SU-DHL-6 (cell line): ENCODE results near the gene SAP25.

Source experiments
- H2AFZ ChIP-seq: fragments of 200-600 bp; sonication (generic); 2 replicates; pipeline ENCODE4 v1.6.1; 2014; ENCODE audit warnings: low read depth, mild to moderate bottlenecking, moderate library complexity, mixed read lengths, antibody characterized with exemption, low read length; ENCODE audit not compliant: severe bottlenecking
- H3F3A ChIP-seq: fragments of 200-600 bp; shearing (Covaris generic); 2 replicates; pipeline ENCODE4 v1.6.0; 2016; ENCODE audit warnings: antibody characterized with exemption, mild to moderate bottlenecking; ENCODE audit not compliant: insufficient read depth
- H3K27ac ChIP-seq: fragments of 200-600 bp; sonication (generic); 2 replicates; pipeline ENCODE4 v1.5.1; 2016; ENCODE audit warnings: low read depth, mild to moderate bottlenecking, low read length, moderate library complexity, mixed read lengths
- H3K27me3 ChIP-seq: fragments of 200-600 bp; sonication (generic), shearing (Covaris generic); 2 replicates; pipeline ENCODE4 v1.6.0; 2014; ENCODE audit warnings: mild to moderate bottlenecking, low read length
- H3K36me3 ChIP-seq: fragments of 200-600 bp; sonication (generic); 2 replicates; pipeline ENCODE4 v1.6.1; 2014; ENCODE audit warnings: mild to moderate bottlenecking, low read length, mixed read lengths
- H3K4me2 ChIP-seq: fragments of 300-600, 200-600 bp; shearing (Covaris generic), sonication (generic); 2 replicates; pipeline ENCODE4 v1.6.0; 2014; ENCODE audit warnings: low read length, low read depth, mild to moderate bottlenecking; ENCODE audit not compliant: poor library complexity, severe bottlenecking
- H3K4me3 ChIP-seq: fragments of 200-600 bp; sonication (generic); 2 replicates; pipeline ENCODE4 v1.5.1; 2014; ENCODE audit warnings: antibody characterized with exemption, low read length, mild to moderate bottlenecking, mixed read lengths; ENCODE audit not compliant: insufficient read depth, poor library complexity, severe bottlenecking
- H3K79me2 ChIP-seq: fragments of 200-600 bp; sonication (generic); 2 replicates; pipeline ENCODE4 v1.6.1; 2014; ENCODE audit warnings: mild to moderate bottlenecking, low read length, moderate library complexity; ENCODE audit not compliant: insufficient read depth
- H3K9ac ChIP-seq: fragments of 200-600 bp; sonication (generic); 2 replicates; pipeline ENCODE4 v1.7.0; 2014; ENCODE audit warnings: mild to moderate bottlenecking, low read length
- H3K9me2 ChIP-seq: fragments of 200-600 bp; sonication (generic); replicated peaks from 2 replicates; pipeline ENCODE4 v1.6.1; 2014; ENCODE audit warnings: low read length; ENCODE audit not compliant: insufficient read depth
- H3K9me3 ChIP-seq: fragments of 200-600 bp; sonication (generic); 2 replicates; pipeline ENCODE4 v1.6.1; 2014; ENCODE audit warnings: low read length, mixed read lengths; ENCODE audit not compliant: insufficient read depth
- H4K20me1 ChIP-seq: fragments of 200-600 bp; sonication (generic); 2 replicates; pipeline ENCODE4 v1.6.1; 2014; ENCODE audit warnings: low read depth, mild to moderate bottlenecking, antibody characterized with exemption, low read length, moderate library complexity, mixed read lengths
- EZH2phosphoT487 ChIP-seq: fragments of 200-600 bp; sonication (generic), shearing (Covaris generic); conservative IDR thresholded peaks from 2 replicates; pipeline ENCODE4 v1.6.1; 2018; ENCODE audit warnings: mild to moderate bottlenecking, antibody characterized with exemption, low read length, moderate library complexity, mixed read lengths
- TF ChIP-seq, protein P1 (sequence below): fragments of 200-600 bp; sonication (generic); IDR thresholded peaks from one replicate; pipeline ENCODE4 v1.5.1; 2017; ENCODE audit warnings: antibody characterized with exemption, mild to moderate bottlenecking, low read length, moderate library complexity; ENCODE audit not compliant: insufficient read depth, poor library complexity, severe bottlenecking

SAP25 gene

DNA sequence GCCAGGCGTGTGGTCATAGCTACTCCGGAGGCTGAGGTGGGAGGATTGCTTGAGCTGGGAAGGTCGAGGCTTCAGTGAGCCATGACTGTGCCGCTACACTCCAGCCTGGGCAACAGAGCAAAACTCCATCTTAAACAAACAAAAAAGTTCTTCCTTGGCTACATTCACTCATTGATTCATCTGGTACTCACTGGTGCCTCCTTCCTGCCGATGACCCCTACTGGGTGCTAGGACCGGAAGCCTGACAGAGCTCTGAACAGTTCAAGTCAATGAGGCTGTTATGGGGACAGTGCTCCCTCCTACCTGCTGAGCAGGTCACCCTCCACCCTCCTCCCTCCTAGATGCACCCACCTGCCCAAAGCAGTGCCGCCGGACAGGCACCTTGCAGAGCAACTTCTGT is 33.4 kb upstream of the SAP25 start:
- H3K79me2 ChIP-seq, result no peaks in the 10 kb centered on the region
- H3K27me3 ChIP-seq, result no peaks in the 10 kb centered on the region
- no peaks in the 10 kb centered on the region for H3K9me3 ChIP-seq
- H3K4me2 ChIP-seq, result no peak overlapping the region
- peaks cover 6% of the 10 kb centered on the region; the same call in 1 of the 2 replicates for H3F3A ChIP-seq
- TF ChIP-seq, protein P1, sequence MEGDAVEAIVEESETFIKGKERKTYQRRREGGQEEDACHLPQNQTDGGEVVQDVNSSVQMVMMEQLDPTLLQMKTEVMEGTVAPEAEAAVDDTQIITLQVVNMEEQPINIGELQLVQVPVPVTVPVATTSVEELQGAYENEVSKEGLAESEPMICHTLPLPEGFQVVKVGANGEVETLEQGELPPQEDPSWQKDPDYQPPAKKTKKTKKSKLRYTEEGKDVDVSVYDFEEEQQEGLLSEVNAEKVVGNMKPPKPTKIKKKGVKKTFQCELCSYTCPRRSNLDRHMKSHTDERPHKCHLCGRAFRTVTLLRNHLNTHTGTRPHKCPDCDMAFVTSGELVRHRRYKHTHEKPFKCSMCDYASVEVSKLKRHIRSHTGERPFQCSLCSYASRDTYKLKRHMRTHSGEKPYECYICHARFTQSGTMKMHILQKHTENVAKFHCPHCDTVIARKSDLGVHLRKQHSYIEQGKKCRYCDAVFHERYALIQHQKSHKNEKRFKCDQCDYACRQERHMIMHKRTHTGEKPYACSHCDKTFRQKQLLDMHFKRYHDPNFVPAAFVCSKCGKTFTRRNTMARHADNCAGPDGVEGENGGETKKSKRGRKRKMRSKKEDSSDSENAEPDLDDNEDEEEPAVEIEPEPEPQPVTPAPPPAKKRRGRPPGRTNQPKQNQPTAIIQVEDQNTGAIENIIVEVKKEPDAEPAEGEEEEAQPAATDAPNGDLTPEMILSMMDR, result no peak
- TF ChIP-seq EZH2phosphoT487, result no peak
- H3K4me3 ChIP-seq, result no peak overlapping the region
- no peak overlapping the region for H3K9ac ChIP-seq
- no peaks in the 10 kb centered on the region for H4K20me1 ChIP-seq
- H3K9me2 ChIP-seq, result no peaks in the 10 kb centered on the region
- no peak overlapping the region for H2AFZ ChIP-seq
- H3K27ac ChIP-seq, result no peak overlapping the region
- H3K36me3 ChIP-seq, result no peaks in the 10 kb centered on the region

DNA sequence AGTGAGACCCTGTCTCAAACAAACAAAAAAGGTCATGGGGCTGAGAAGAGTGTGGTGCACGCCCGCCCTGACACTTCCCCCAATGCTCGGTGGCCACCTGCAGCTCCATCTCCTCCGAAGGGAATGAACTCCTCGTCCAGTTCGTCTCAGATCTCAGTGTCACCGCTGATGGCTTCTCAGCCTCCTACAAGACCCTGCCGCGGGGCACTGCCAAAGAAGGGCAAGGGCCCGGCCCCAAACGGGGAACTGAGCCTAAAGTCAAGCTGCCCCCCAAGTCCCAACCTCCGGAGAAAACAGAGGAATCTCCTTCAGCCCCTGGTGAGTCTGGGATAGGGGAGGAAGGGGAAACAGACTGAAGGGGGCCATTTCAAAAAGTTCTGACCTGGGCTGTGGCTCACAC is 32.6 kb upstream of the SAP25 start:
- H3K9me2 ChIP-seq, result no peaks in the 10 kb centered on the region
- no peaks in the 10 kb centered on the region for H3K79me2 ChIP-seq
- no peaks in the 10 kb centered on the region for H4K20me1 ChIP-seq
- H3K4me2 ChIP-seq, result no peak overlapping the region
- no peaks in the 10 kb centered on the region for H3K36me3 ChIP-seq
- H3K27me3 ChIP-seq, result no peaks in the 10 kb centered on the region
- H3K9me3 ChIP-seq, result no peaks in the 10 kb centered on the region
- no peak overlapping the region for H3K9ac ChIP-seq
- peaks cover 6% of the 10 kb centered on the region; the same call in 1 of the 2 replicates for H3F3A ChIP-seq
- no peak overlapping the region for H3K4me3 ChIP-seq
- H3K27ac ChIP-seq, result no peak overlapping the region
- no peak for TF ChIP-seq EZH2phosphoT487
- TF ChIP-seq, protein P1, result no peak
- H2AFZ ChIP-seq, result no peak overlapping the region

DNA sequence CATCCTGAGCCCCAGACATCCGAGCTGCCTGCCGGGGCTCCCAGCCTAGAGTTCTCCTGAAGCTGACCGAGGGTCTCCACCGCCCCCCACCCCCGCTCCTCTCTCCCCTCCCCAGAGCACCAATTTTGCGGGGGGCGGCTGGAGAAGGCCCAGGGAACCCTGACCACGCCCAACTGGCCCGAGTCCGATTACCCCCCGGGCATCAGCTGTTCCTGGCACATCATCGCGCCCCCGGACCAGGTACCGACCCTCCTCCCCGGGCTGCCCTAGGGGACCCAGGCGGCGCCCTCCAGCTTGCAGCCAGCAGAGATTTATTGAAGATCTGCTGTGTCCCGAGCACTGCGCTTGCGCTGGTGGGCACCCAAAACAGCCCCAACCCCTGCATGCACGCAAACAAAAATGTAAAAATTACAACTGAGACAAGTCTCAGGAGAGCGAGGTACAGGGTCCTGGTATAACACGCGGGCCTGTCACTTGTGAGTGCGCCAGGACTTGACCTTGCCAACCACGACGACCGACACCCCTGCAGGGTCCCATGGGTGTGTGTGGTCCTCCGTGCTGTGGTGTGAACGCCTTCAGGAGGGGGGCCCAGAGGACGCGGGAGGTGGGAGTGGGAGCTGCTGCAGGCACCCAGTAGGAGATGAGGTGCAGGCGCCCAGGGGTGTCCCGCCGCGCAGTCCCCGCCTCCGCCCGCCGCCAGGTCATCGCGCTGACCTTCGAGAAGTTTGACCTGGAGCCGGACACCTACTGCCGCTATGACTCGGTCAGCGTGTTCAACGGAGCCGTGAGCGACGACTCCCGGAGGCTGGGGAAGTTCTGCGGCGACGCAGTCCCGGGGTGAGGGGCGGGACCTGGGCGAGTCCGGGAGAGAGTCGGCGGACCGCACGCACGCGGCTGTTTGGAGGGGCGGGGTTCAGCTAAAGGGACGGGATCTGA is 31.5 kb upstream of the SAP25 start:
- Histone ChIP-seq H3K79me2 (no peaks in the 10 kb centered on the region), H3K27me3 (no peaks in the 10 kb centered on the region), H3F3A (no peaks in the 10 kb centered on the region), H3K9me3 (no peaks in the 10 kb centered on the region), H3K27ac (no peak overlapping the region), H3K9me2 (no peaks in the 10 kb centered on the region), H2AFZ (peak overlapping the region; percentile 80), H4K20me1 (no peaks in the 10 kb centered on the region), H3K36me3 (no peaks in the 10 kb centered on the region), H3K9ac (peak overlapping the region; percentile 58), H3K4me3 (peak overlapping the region; percentile 54), H3K4me2 (peak overlapping the region; percentile 71)
- TF ChIP-seq, protein P1, result no peak
- no peak for TF ChIP-seq EZH2phosphoT487
